Amniotic epithelial cell (primary cell): Measurements from ENCODE around the gene MAP3K12.
A peak's percentile ranks its signal among the peaks of the same experiment; 100 is the strongest.
"Not testable (repeated sequence)": the region's sequence is repeated elsewhere in the genome, so short reads cannot be mapped to it uniquely, and the experiment has no call there.

Source experiments
- DNase-seq: peaks from one replicate; pipeline ENCODE4 v3.0.0-alpha.2; 2010; ENCODE audit warnings: low read depth

Gene MAP3K12

GRCh38 chr12:53468282-53468681, 31.0 kb downstream of the MAP3K12 start:
- no peak for DNase-seq

- DNase-seq = no peak
Observed at GRCh38 chr12:53467880-53468279, 31.4 kb downstream of the MAP3K12 start.

GRCh38 chr12:53467082-53467481, 32.2 kb downstream of the MAP3K12 start:
- DNase-seq = no peak

GRCh38 chr12:53466640-53467039, 32.6 kb downstream of the MAP3K12 start:
- DNase-seq = no peak

- no peak for DNase-seq
Observed at GRCh38 chr12:53465679-53466078, 33.6 kb downstream of the MAP3K12 start.

- DNase-seq = no peak
Observed at GRCh38 chr12:53464685-53465418, 34.4 kb downstream of the MAP3K12 start.

- DNase-seq = no peak
Observed at GRCh38 chr12:53463802-53464560, 35.3 kb downstream of the MAP3K12 start.

- no peak for DNase-seq
Observed at GRCh38 chr12:53462935-53463334, 36.3 kb downstream of the MAP3K12 start.

GRCh38 chr12:53461591-53461990, 37.7 kb downstream of the MAP3K12 start:
- DNase-seq = no peak

GRCh38 chr12:53461059-53461458, 38.2 kb downstream of the MAP3K12 start:
- no peak for DNase-seq

GRCh38 chr12:53459097-53459496, 40.2 kb downstream of the MAP3K12 start:
- no peak for DNase-seq

GRCh38 chr12:53456654-53457366, 42.4 kb downstream of the MAP3K12 start:
- peak; percentile 85 for DNase-seq

GRCh38 chr12:53454707-53455106, 44.6 kb downstream of the MAP3K12 start:
- no peak for DNase-seq

- no peak for DNase-seq
Observed at GRCh38 chr12:53453953-53454640, 45.2 kb downstream of the MAP3K12 start.

GRCh38 chr12:53452159-53453077, 46.8 kb downstream of the MAP3K12 start:
- DNase-seq = peak; percentile 85

GRCh38 chr12:53451661-53452158, 47.5 kb downstream of the MAP3K12 start, which contains the start of gene PCBP2:
Gene PCBP2 (plus strand): TSS chr12:53452102. CDS start chr12:53454801, 2,699 bp downstream.
- peak; percentile 100 for DNase-seq

GRCh38 chr12:53450936-53451335, 48.3 kb downstream of the MAP3K12 start:
- no peak for DNase-seq

- DNase-seq = not testable (repeated sequence)
Observed at GRCh38 chr12:53444593-53445325, 54.5 kb downstream of the MAP3K12 start.

GRCh38 chr12:53443955-53444354, 55.3 kb downstream of the MAP3K12 start:
- DNase-seq = no peak
